Aorta (tissue), 5 donors: Measurements from ENCODE around the gene CAVIN2. TPM values are rescaled to one million over a fixed set of nuclear protein-coding genes. Genes with fewer than 3 reads are reported as not detected.

Experiments used
- ATAC-seq: fragments of 200-7000 bp; cut with Tn5 transposase; one replicate; pipeline ENCODE4 v1.9.1; 2022; ENCODE audit warnings: moderate library complexity; ENCODE audit not compliant: low FRiP score
- DNase-seq, 2 donors: peaks; one replicate each; pipeline ENCODE4 v3.0.0-alpha.2; 2020
- H3K27ac ChIP-seq, 2 donors: one replicate each; pipeline ENCODE4 v1.5.1; 2013; ENCODE audit warnings: low read length in 2 of 2, mild to moderate bottlenecking in 2 of 2, moderate library complexity in 2 of 2, control low read depth in 1 of 2, inconsistent platforms in 1 of 2, low read depth in 1 of 2
- H3K27me3 ChIP-seq, 2 donors: one replicate each; pipeline ENCODE4 v1.6.1; 2013; ENCODE audit warnings: control low read depth in 1 of 2, low read length in 1 of 2, mild to moderate bottlenecking in 1 of 2, moderate library complexity in 1 of 2; ENCODE audit not compliant: insufficient read depth in 2 of 2, control insufficient read depth in 1 of 2
- H3K36me3 ChIP-seq, 2 donors: one replicate each; pipeline ENCODE4 v1.6.1; 2013; ENCODE audit warnings: control low read depth in 1 of 2, low read length in 1 of 2, mild to moderate bottlenecking in 1 of 2; ENCODE audit not compliant: insufficient read depth in 2 of 2, control insufficient read depth in 1 of 2
- H3K4me1 ChIP-seq, 2 donors: one replicate each; pipeline ENCODE4 v1.6.1; 2013; ENCODE audit warnings: low read length in 2 of 2, control low read depth in 1 of 2, mild to moderate bottlenecking in 1 of 2, moderate library complexity in 1 of 2; ENCODE audit not compliant: insufficient read depth in 2 of 2, control insufficient read depth in 1 of 2
- H3K4me3 ChIP-seq, 2 donors: one replicate each; pipeline ENCODE4 v1.5.1; 2013; ENCODE audit warnings: low read length in 2 of 2, control low read depth in 1 of 2, mild to moderate bottlenecking in 1 of 2
- H3K9me3 ChIP-seq: one replicate; pipeline ENCODE4 v1.6.1; 2013; ENCODE audit warnings: mild to moderate bottlenecking, low read length; ENCODE audit not compliant: control insufficient read depth
- WGBS, 2 donors: extraction: QIAGEN DNeasy Blood & Tissue Kit; methylation state at CpG; one replicate each; pipeline ENCODE4 v1.1.7; 2013; 5-methylcytosine and 5-hydroxymethylcytosine counted together
- intact Hi-C, 2 donors: fragments of 100-400 bp; cut with DNase I; formaldehyde crosslinking; loops; one replicate each; pipeline versions ENCODE4 v1.14.2 to v1.15.0; 2022
- polyA plus RNA-seq, 2 donors: library from polyadenylated mRNA; stranded (reverse); fragments of 200-250 nt; gene quantifications; one replicate each; pipeline ENCODE4 v1.2.3, GENCODE V29; 2013
- total RNA-seq, 2 donors: library from RNA; stranded (reverse); fragmentation: NEBNext Ultra II Directional; extraction: Animal tissue kit (Norgen Biotek cat#: 25700); gene quantifications; one replicate each; pipeline ENCODE4 v1.2.1, GENCODE V29; 2021
- donor health status: healthy with polysubstance abuse.
- donor health status: Bipolar disorder and iron deficiency.
- donor health status: DM: no; HTN: no; CAD: no.
- donor health status: DM: no; HTN: no; CAD: no.
- donor health status: DM: yes; HTN: yes; CAD: no.

CAVIN2 gene
- total and polyA plus RNA-seq, 4 donors, result 3.0 to 37.8 (median 14.5) TPM

GRCh38 chr2:191847764-191848163 is 876 bp upstream of the CAVIN2 start:
- intact Hi-C loops, result no loop called here
- ATAC-seq (no peak), DNase-seq (no peak)
- H3K27ac ChIP-seq, result no peak overlapping the region
- no peaks in the 10 kb centered on the region for H3K27me3 ChIP-seq
- H3K4me1 ChIP-seq, result no peaks in the 10 kb centered on the region
- WGBS, 2 donors, result 39 to 42% methylated on average over 4 of the region's 4 CpGs
- no peaks in the 10 kb centered on the region for H3K9me3 ChIP-seq
- H3K36me3 ChIP-seq, result no peaks in the 10 kb centered on the region
- no peak overlapping the region for H3K4me3 ChIP-seq

- Histone ChIP-seq H3K9me3 (no peaks in the 10 kb centered on the region), H3K36me3 (no peaks in the 10 kb centered on the region), H3K4me1 (no peaks in the 10 kb centered on the region), H3K4me3 (no peak overlapping the region), H3K27ac (no peak overlapping the region), H3K27me3 (no peaks in the 10 kb centered on the region)
- DNase-seq (no peak), ATAC-seq (no peak)
- intact Hi-C loops, result no loop called here
- 95 to 97% methylated on average over 11 of the region's 11 CpGs for WGBS, 2 donors
Observed at GRCh38 chr2:191845876-191846514, 893 bp downstream of the CAVIN2 start.

- no peaks in the 10 kb centered on the region for H3K4me1 ChIP-seq
- ATAC-seq, result no peak
- H3K9me3 ChIP-seq, result no peaks in the 10 kb centered on the region
- H3K27me3 ChIP-seq, result no peaks in the 10 kb centered on the region
- 69 to 78% methylated on average over 9 of the region's 9 CpGs for WGBS, 2 donors
- DNase-seq, result no peak
- intact Hi-C loops, result no loop called here
- no peak overlapping the region for H3K27ac ChIP-seq
- H3K36me3 ChIP-seq, result no peaks in the 10 kb centered on the region
- H3K4me3 ChIP-seq, result no peak overlapping the region
Observed at GRCh38 chr2:191845248-191845715, 1.6 kb downstream of the CAVIN2 start.

GRCh38 chr2:191844706-191845105 is 2.2 kb downstream of the CAVIN2 start:
- no peak for DNase-seq
- H3K4me1 ChIP-seq, result no peaks in the 10 kb centered on the region
- H3K9me3 ChIP-seq, result no peaks in the 10 kb centered on the region
- H3K36me3 ChIP-seq, result no peaks in the 10 kb centered on the region
- no peak for ATAC-seq
- no peak overlapping the region for H3K4me3 ChIP-seq
- H3K27ac ChIP-seq, result no peak overlapping the region
- H3K27me3 ChIP-seq, result no peaks in the 10 kb centered on the region
- 74 to 77% methylated on average over 1 of the region's 1 CpG for WGBS, 2 donors
- intact Hi-C loops, result no loop called here

DNA sequence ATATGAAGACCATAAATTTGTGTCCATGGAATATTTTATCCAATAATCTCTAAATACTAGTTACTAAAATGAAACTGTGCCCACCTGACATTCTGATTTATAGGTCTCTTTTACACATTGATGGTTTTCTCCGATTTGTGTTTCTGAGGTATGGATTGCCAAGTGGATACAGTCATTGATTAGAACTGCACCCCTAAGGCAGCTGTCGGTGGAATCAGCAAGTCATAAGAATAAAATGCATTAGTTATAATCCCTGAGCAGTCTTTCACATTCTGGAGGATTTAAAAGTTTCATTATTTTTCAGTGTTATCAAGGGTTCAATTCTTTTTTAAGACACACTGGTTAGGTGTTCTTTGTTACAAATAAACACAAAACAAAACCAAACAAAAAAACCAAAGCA is 6.0 kb downstream of the CAVIN2 start:
- intact Hi-C loops, result no loop called here
- DNase-seq (no peak), ATAC-seq (no peak)
- Histone ChIP-seq H3K4me3 (no peak overlapping the region), H3K36me3 (no peaks in the 10 kb centered on the region), H3K4me1 (no peaks in the 10 kb centered on the region), H3K27me3 (no peaks in the 10 kb centered on the region), H3K9me3 (no peaks in the 10 kb centered on the region), H3K27ac (no peak overlapping the region)
- 90 to 91% methylated on average over 2 of the region's 2 CpGs for WGBS, 2 donors

- no peaks in the 10 kb centered on the region for H3K36me3 ChIP-seq
- intact Hi-C loops, result no loop called here
- WGBS, 2 donors, result 84 to 88% methylated on average over 7 of the region's 7 CpGs
- DNase-seq (no peak), ATAC-seq (no peak)
- H3K27me3 ChIP-seq, result no peaks in the 10 kb centered on the region
- no peak overlapping the region for H3K27ac ChIP-seq
- no peaks in the 10 kb centered on the region for H3K4me1 ChIP-seq
- H3K9me3 ChIP-seq, result no peaks in the 10 kb centered on the region
- no peak overlapping the region for H3K4me3 ChIP-seq
Observed at GRCh38 chr2:191839918-191840804, 6.7 kb downstream of the CAVIN2 start.

- DNase-seq (no peak), ATAC-seq (no peak)
- 91 to 94% methylated on average over 4 of the region's 4 CpGs for WGBS, 2 donors
- no peaks in the 10 kb centered on the region for H3K36me3 ChIP-seq
- H3K4me1 ChIP-seq, result no peaks in the 10 kb centered on the region
- no peak overlapping the region for H3K4me3 ChIP-seq
- no peaks in the 10 kb centered on the region for H3K27me3 ChIP-seq
- no peaks in the 10 kb centered on the region for H3K9me3 ChIP-seq
- intact Hi-C loops, result no loop called here
- H3K27ac ChIP-seq, result no peak overlapping the region
Observed at GRCh38 chr2:191838526-191838925, 8.4 kb downstream of the CAVIN2 start.

GRCh38 chr2:191836853-191837769 is 9.8 kb downstream of the CAVIN2 start:
- peak; percentile 16 for ATAC-seq
- Histone ChIP-seq H3K4me1 (no peaks in the 10 kb centered on the region), H3K36me3 (no peaks in the 10 kb centered on the region)

More at GRCh38 chr2:191836853-191837769, 9.8 kb downstream of the CAVIN2 start:
- no peaks in the 10 kb centered on the region for H3K9me3 ChIP-seq
- H3K27ac ChIP-seq, result no peak overlapping the region
- 84 to 85% methylated on average over 9 of the region's 9 CpGs for WGBS, 2 donors
- DNase-seq, result no peak
- no peaks in the 10 kb centered on the region for H3K27me3 ChIP-seq
- intact Hi-C loops, result no loop called here
- no peak overlapping the region for H3K4me3 ChIP-seq
